K562 (cell line): Measurements from ENCODE around the gene PIF1.

Source experiments
- FOXK1 ChIP-seq: sonication (generic); formaldehyde crosslinking; IDR thresholded peaks from 2 replicates; pipeline ENCODE4 v1.8.0; 2022; ENCODE audit warnings: missing genetic modification reagents, mild to moderate bottlenecking, borderline replicate concordance
- MYBL2 ChIP-seq, 2 experiments: fragments of 450-650 bp in 1 of 2; sonication (generic) in 1 of 2; formaldehyde crosslinking in 1 of 2; IDR thresholded peaks; 2 replicates each; pipeline versions ENCODE4 v1.6.1 to v1.8.1; 2017 to 2022; ENCODE audit warnings: borderline replicate concordance in 1 of 2, inconsistent platforms in 1 of 2, low read depth in 1 of 2, mild to moderate bottlenecking in 1 of 2, missing genetic modification reagents in 1 of 2, moderate library complexity in 1 of 2
- MYNN ChIP-seq, 2 experiments: sonication (generic); formaldehyde crosslinking in 1 of 2; IDR thresholded peaks; 2 replicates each; pipeline versions ENCODE4 v1.5.0 to v1.6.1; 2016 to 2020; ENCODE audit warnings: antibody characterized with exemption in 1 of 2, missing genetic modification reagents in 1 of 2
- POLR2A ChIP-seq: fragments of 450-650 bp; conservative IDR thresholded peaks from 2 replicates; pipeline ENCODE4 v1.6.1; 2016
- RAD21 ChIP-seq, 2 experiments: fragments of 250-450 bp in 1 of 2; fragments of 450-650 bp in 1 of 2; sonication (Bioruptor Pico) in 1 of 2; formaldehyde crosslinking in 1 of 2; IDR thresholded peaks in 1 of 2; conservative IDR thresholded peaks in 1 of 2; 2 replicates each; pipeline versions ENCODE4 v1.4.0 to v1.8.0; 2020 to 2022; ENCODE audit warnings: mild to moderate bottlenecking in 2 of 2, moderate library complexity in 1 of 2
- TOE1 ChIP-seq, 2 experiments: fragments of 450-650 bp in 1 of 2; sonication (generic) in 1 of 2; formaldehyde crosslinking in 1 of 2; IDR thresholded peaks; 2 replicates each; pipeline versions ENCODE4 v1.7.1 to v1.8.0; 2016 to 2022; ENCODE audit warnings: borderline replicate concordance in 2 of 2, mild to moderate bottlenecking in 2 of 2, antibody characterized with exemption in 1 of 2, inconsistent platforms in 1 of 2, low read depth in 1 of 2, missing genetic modification reagents in 1 of 2, moderate library complexity in 1 of 2
- TF ChIP-seq, protein P1 (sequence below): sonication (generic); formaldehyde crosslinking; IDR thresholded peaks from 2 replicates; pipeline ENCODE4 v1.5.0; 2020; ENCODE audit warnings: missing genetic modification reagents
- TF ChIP-seq, protein P2 (sequence below), 3 experiments: IDR thresholded peaks in 2 of 3; conservative IDR thresholded peaks in 1 of 3; 2 replicates each; pipeline ENCODE4 v1.5.1; 2011 to 2012; ENCODE audit warnings: low read length in 3 of 3, mild to moderate bottlenecking in 3 of 3, control low read depth in 2 of 3, improper control_type of control experiment in 1 of 3, inconsistent platforms in 1 of 3, low read depth in 1 of 3, mixed read lengths in 1 of 3, moderate library complexity in 1 of 3; ENCODE audit not compliant: insufficient read depth in 2 of 3
- TF ChIP-seq, protein P3 (sequence below): sonication (generic); formaldehyde crosslinking; IDR thresholded peaks from 2 replicates; pipeline ENCODE4 v1.8.0; 2022; ENCODE audit warnings: missing genetic modification reagents, mild to moderate bottlenecking, moderate library complexity, borderline replicate concordance

DNA sequence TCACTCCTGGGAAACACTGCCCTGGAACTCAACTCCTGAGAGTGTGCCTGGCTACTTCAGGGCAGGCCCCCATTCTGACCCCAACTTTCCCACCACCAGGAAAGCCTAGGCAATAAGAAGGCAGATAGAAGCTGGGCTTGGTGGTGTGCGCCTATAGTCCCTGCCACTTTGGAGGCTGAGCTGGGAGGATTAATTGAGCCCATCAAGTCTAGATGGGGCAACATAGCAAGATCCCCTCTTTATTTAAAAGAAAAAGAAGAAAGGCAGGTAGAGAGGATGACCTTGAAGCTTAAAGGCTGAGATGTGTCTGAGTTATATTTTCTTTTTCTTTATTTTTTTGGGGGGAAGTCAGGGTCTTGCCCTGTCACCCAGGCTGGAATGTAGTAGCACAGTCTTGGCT is 45.8 kb downstream of the PIF1 start:
- TF ChIP-seq, protein P1, sequence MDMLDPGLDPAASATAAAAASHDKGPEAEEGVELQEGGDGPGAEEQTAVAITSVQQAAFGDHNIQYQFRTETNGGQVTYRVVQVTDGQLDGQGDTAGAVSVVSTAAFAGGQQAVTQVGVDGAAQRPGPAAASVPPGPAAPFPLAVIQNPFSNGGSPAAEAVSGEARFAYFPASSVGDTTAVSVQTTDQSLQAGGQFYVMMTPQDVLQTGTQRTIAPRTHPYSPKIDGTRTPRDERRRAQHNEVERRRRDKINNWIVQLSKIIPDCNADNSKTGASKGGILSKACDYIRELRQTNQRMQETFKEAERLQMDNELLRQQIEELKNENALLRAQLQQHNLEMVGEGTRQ (CRISPR knock-in tag) = no peak
- TF ChIP-seq MYBL2 (IDR thresholded peaks at IDR 0.05; ENCODE audit: low read depth) (no peak), MYBL2 (CRISPR knock-in tag; IDR thresholded peaks at IDR 0.05; ENCODE audit: borderline replicate concordance) (no peak), TOE1 (IDR thresholded peaks at IDR 0.05; ENCODE audit: borderline replicate concordance) (no peak), TOE1 (CRISPR knock-in tag; IDR thresholded peaks at IDR 0.05; ENCODE audit: borderline replicate concordance, low read depth) (no peak), RAD21 (CRISPR knock-in tag; conservative IDR thresholded peaks at IDR 0.05 in 1 of 2, IDR thresholded peaks at IDR 0.05 in 1 of 2) (no peak), FOXK1 (no peak), POLR2A (no peak), MYNN (IDR thresholded peaks at IDR 0.05) (no peak), MYNN (CRISPR knock-in tag; IDR thresholded peaks at IDR 0.05) (no peak)
- TF ChIP-seq, protein P2, sequence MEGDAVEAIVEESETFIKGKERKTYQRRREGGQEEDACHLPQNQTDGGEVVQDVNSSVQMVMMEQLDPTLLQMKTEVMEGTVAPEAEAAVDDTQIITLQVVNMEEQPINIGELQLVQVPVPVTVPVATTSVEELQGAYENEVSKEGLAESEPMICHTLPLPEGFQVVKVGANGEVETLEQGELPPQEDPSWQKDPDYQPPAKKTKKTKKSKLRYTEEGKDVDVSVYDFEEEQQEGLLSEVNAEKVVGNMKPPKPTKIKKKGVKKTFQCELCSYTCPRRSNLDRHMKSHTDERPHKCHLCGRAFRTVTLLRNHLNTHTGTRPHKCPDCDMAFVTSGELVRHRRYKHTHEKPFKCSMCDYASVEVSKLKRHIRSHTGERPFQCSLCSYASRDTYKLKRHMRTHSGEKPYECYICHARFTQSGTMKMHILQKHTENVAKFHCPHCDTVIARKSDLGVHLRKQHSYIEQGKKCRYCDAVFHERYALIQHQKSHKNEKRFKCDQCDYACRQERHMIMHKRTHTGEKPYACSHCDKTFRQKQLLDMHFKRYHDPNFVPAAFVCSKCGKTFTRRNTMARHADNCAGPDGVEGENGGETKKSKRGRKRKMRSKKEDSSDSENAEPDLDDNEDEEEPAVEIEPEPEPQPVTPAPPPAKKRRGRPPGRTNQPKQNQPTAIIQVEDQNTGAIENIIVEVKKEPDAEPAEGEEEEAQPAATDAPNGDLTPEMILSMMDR (IDR thresholded peaks at IDR 0.05 in 2 of 3, conservative IDR thresholded peaks at IDR 0.05 in 1 of 3; ENCODE audit: insufficient read depth in 2 of 3, low read depth in 1 of 3, low read length in 3 of 3) = no peak
- TF ChIP-seq, protein P3, sequence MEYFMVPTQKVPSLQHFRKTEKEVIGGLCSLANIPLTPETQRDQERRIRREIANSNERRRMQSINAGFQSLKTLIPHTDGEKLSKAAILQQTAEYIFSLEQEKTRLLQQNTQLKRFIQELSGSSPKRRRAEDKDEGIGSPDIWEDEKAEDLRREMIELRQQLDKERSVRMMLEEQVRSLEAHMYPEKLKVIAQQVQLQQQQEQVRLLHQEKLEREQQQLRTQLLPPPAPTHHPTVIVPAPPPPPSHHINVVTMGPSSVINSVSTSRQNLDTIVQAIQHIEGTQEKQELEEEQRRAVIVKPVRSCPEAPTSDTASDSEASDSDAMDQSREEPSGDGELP (CRISPR knock-in tag) = no peak
